Central memory CD4-positive, alpha-beta T cell (primary cell): ENCODE results near the gene ARL6IP4.

ENCODE experiments used
- DNase-seq: peaks from one replicate; pipeline ENCODE4 v3.0.0; 2022

The ARL6IP4 gene

GRCh38 chr12:122959566-122960192 lies 20.8 kb upstream of the ARL6IP4 start:
- DNase-seq: no peak

- no peak for DNase-seq
Measured at GRCh38 chr12:122960193-122960569, 20.3 kb upstream of the ARL6IP4 start.

- DNase-seq: no peak
Measured at GRCh38 chr12:122961531-122962329, 18.8 kb upstream of the ARL6IP4 start.

GRCh38 chr12:122963941-122964265 lies 16.6 kb upstream of the ARL6IP4 start:
- no peak for DNase-seq

- no peak for DNase-seq
Measured at GRCh38 chr12:122964439-122965257, 15.8 kb upstream of the ARL6IP4 start.

GRCh38 chr12:122965321-122965751 lies 15.1 kb upstream of the ARL6IP4 start:
- no peak for DNase-seq

GRCh38 chr12:122965851-122966742 lies 14.4 kb upstream of the ARL6IP4 start, which contains the start of gene ABCB9:
Gene ABCB9 (minus strand): TSS chr12:122966463. CDS start chr12:122960235, 6,228 bp downstream.
- DNase-seq: peak; percentile 85

GRCh38 chr12:122966743-122967550 lies 13.5 kb upstream of the ARL6IP4 start:
- no peak for DNase-seq

GRCh38 chr12:122968104-122968503 lies 12.4 kb upstream of the ARL6IP4 start:
- DNase-seq: no peak

- no peak for DNase-seq
Measured at GRCh38 chr12:122969676-122970075, 10.8 kb upstream of the ARL6IP4 start.

GRCh38 chr12:122974274-122974891 lies 6.1 kb upstream of the ARL6IP4 start:
- peak; percentile 98 for DNase-seq

- peak; percentile 92 for DNase-seq
Measured at GRCh38 chr12:122974892-122975789, 5.3 kb upstream of the ARL6IP4 start, which contains the start of gene OGFOD2. Gene OGFOD2 (plus strand): TSS chr12:122975244. CDS start chr12:122975252, 8 bp downstream.

GRCh38 chr12:122975790-122976647 lies 4.5 kb upstream of the ARL6IP4 start:
- DNase-seq: no peak

- DNase-seq: no peak
Measured at GRCh38 chr12:122976648-122976975, 3.9 kb upstream of the ARL6IP4 start.

- DNase-seq: no peak
Measured at GRCh38 chr12:122977153-122977552, 3.3 kb upstream of the ARL6IP4 start.

- DNase-seq: no peak
Measured at GRCh38 chr12:122977655-122978392, 2.7 kb upstream of the ARL6IP4 start.

- DNase-seq: no peak
Measured at GRCh38 chr12:122978507-122978955, 1.9 kb upstream of the ARL6IP4 start.
